HG03575 (cell line): Measurements from ENCODE around the gene CNTNAP2.

ENCODE experiments used
- ATAC-seq: cut with Tn5 transposase; IDR thresholded peaks from one replicate; pipeline ENCODE4 v1.9.1; 2021; ENCODE audit not compliant: unreplicated experiment, insufficient number of reproducible peaks, low FRiP score; ENCODE audit errors: extremely low read depth

The CNTNAP2 gene

GRCh38 chr7:148212731-148213130 lies 2096.1 kb downstream of the CNTNAP2 start:
- ATAC-seq: no peak

GRCh38 chr7:148214101-148214500 lies 2097.5 kb downstream of the CNTNAP2 start:
- ATAC-seq: no peak

GRCh38 chr7:148218603-148219002 lies 2102.0 kb downstream of the CNTNAP2 start:
- ATAC-seq: no peak

GRCh38 chr7:148222721-148223120 lies 2106.1 kb downstream of the CNTNAP2 start:
- ATAC-seq: no peak

- no peak for ATAC-seq
Observed at GRCh38 chr7:148223160-148223559, 2106.6 kb downstream of the CNTNAP2 start.

- ATAC-seq: no peak
Observed at GRCh38 chr7:148223738-148224137, 2107.1 kb downstream of the CNTNAP2 start.

GRCh38 chr7:148230296-148230695 lies 2113.7 kb downstream of the CNTNAP2 start:
- ATAC-seq: no peak

GRCh38 chr7:148230883-148231282 lies 2114.3 kb downstream of the CNTNAP2 start:
- ATAC-seq: no peak

GRCh38 chr7:148232784-148233183 lies 2116.2 kb downstream of the CNTNAP2 start:
- no peak for ATAC-seq

- ATAC-seq: no peak
Observed at GRCh38 chr7:148234715-148235114, 2118.1 kb downstream of the CNTNAP2 start.

GRCh38 chr7:148238761-148239325 lies 2122.2 kb downstream of the CNTNAP2 start:
- ATAC-seq: no peak

- ATAC-seq: no peak
Observed at GRCh38 chr7:148241700-148242293, 2125.2 kb downstream of the CNTNAP2 start.

- ATAC-seq: peak; percentile 64
Observed at GRCh38 chr7:148242294-148242821, 2125.8 kb downstream of the CNTNAP2 start.

GRCh38 chr7:148245381-148245780 lies 2128.8 kb downstream of the CNTNAP2 start:
- ATAC-seq: no peak

- ATAC-seq: peak; percentile 65
Observed at GRCh38 chr7:148253629-148254028, 2137.0 kb downstream of the CNTNAP2 start.

GRCh38 chr7:148255333-148255732 lies 2138.7 kb downstream of the CNTNAP2 start:
- no peak for ATAC-seq

GRCh38 chr7:148256433-148256832 lies 2139.8 kb downstream of the CNTNAP2 start:
- ATAC-seq: no peak

GRCh38 chr7:148260599-148260998 lies 2144.0 kb downstream of the CNTNAP2 start:
- no peak for ATAC-seq

- ATAC-seq: no peak
Observed at GRCh38 chr7:148261523-148261922, 2144.9 kb downstream of the CNTNAP2 start.

GRCh38 chr7:148261996-148262688 lies 2145.5 kb downstream of the CNTNAP2 start:
- ATAC-seq: no peak
